GM18519 (cell line): ENCODE results near the gene PER3.
"Not testable (repeated sequence)": the region's sequence is repeated elsewhere in the genome, so short reads cannot be mapped to it uniquely, and the experiment has no call there.

ENCODE experiments used
- ATAC-seq: cut with Tn5 transposase; IDR thresholded peaks from one replicate; pipeline ENCODE4 v1.9.1; 2021; ENCODE audit warnings: mild to moderate bottlenecking, moderate library complexity; ENCODE audit not compliant: unreplicated experiment, low FRiP score

Gene PER3

DNA sequence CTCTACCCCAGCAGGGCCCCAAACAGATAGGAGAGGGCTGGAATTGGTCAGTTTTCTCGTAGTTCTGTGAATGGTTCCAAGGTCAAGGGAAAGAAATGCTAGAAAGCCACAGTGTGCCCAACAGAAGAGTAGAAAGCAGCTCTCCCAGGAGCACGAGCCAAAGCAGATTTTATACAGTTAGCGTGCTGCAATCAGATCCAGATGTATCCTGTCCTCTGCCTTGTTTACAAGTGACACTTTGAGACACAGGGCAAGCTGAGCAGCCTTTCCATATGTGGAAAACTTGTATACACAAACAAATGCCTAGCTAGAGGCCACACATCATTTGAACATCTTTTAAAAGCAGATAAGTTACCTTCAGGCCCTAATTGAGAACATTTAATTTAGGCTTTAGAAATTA lies 6.5 kb upstream of the PER3 start:
- no peak for ATAC-seq

DNA sequence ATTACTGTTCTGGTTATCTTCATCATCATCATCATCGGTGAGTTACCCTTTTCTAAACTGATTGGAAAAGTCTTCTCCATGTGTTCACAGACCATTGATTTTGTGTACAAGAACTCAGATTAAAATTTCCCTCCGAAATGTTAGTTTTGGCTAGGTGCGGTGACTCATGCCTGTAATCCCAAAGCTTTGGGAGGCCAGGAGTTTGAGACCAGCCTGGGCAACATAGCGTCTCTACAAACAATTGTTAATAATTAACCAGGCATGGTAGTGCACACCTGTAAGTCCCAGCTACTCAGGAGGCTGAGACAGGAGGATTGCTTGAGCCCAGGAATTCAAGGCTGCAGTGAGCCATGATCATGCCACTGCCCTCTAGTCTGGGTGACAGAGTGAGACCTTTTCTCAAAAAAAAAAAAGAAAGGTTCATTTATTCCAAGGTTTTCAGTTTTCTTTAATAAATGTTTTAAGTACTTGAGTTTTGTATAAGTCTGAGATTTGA lies 5.9 kb upstream of the PER3 start:
- no peak for ATAC-seq

DNA sequence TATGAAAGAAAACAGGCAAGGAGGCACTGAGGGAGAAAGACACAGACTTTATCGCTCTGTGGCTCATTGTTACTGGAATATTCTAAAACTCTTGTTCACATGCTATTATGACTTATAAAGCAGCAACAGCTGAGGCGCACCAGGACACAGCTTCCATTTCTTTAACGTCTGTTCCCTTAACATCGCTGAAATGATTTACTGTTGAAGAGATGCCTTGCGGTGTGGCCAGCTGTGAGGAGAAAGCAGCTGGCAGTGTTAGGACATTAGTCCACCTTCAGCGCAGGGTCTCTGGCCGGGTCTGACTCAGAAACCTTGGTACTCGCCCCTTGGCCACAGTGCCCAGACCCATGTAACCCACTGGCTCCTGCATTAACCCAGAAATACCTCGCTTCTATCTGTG lies 3.1 kb upstream of the PER3 start:
- no peak for ATAC-seq

DNA sequence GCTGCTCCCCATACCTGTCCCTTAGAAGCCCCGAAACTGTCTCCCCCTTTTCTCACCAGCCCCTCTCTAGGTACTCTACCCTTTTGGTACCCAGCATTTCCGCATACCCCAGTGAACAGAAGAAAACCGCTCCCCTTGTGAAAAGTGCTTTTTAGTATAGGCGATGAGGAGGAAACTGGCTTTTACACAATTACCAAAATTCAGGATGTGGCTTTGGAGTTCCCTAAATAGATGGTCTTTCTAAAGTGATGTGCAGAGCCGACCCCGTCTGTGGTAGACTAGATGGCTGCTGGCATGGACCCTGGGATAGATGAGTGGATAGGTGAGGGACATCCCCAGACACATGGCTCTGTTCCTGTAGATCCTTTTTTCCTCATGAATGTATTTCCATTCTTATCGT lies 2.6 kb upstream of the PER3 start:
- no peak for ATAC-seq

DNA sequence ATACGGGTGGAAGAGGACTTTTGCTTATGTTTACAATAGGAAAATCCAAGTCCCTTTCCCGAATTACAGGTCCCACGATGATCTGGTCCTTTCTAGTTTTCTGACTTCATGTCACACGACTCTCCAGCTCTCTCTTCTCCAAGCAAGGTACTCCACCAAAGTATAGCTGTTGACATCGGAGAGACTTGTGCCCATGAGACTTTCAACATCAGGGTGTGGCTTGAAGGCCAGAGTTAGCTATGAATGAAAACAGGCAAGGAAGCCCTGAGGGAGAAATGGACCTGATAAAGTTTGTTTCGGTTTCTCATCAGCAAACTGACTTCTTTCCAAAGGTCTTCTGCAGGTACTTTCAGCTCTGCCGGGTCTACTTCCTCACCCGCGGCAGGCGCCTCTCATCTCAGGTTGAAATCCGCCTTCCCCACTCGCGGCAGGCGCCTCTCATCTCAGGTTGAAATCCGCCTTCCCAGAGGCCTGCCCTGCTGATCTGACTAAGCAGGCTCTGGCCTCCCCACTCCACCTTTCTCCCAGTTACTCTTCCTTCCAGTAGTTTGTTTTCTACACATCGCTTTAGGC lies 2.1 kb upstream of the PER3 start:
- ATAC-seq = no peak

DNA sequence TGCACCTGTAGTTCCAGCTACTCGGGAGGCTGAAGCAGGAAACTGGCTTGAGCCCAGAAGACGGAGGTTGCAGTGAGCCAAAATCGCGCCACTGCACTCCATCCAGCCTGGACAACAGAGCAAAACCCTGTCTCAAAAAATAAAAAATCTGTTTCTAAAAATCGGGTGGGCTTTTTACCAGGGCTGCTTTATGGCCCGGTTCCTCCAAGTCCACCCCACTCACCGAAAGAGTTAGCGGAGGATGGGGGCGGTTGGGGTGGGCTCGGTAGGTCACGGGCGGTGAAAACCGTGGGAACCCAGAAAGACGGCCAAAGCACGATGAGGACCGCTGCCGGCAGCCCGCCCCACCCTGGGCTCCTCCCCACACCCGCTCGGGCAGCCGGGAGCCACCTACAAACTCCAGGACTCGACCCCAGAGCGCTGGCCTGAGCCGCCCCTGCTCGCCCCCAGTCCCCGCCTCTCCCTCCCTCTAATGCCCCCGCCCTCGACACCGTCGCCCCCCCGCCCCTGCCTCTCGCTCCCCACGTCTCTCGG lies 846 bp upstream of the PER3 start:
- no peak for ATAC-seq

DNA sequence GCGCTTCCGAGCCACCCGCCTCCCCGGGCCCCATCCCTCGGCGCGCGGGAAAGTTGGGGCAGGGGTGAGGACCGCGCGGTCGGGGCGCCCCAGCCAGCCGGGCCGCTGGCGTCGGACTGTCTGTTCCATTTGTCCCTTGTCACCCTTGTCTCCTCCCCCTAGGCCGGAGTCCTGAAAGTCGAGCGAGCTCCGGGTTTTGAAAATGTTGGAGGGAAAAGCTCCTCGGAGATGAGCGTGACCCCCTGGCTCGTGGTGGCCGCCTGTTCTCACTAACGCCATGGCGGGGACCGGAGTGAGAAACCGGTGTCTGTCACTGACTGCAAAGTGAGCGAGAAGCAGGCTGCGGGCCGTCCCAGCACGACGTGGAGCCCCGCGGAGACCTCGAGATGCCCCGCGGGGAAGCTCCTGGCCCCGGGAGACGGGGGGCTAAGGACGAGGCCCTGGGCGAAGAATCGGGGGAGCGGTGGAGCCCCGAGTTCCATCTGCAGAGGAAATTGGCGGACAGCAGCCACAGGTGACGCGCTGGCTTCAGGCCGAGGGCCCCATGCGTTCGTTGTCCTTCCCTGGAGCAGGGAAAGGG lies 491 bp downstream of the PER3 start:
- no peak for ATAC-seq

DNA sequence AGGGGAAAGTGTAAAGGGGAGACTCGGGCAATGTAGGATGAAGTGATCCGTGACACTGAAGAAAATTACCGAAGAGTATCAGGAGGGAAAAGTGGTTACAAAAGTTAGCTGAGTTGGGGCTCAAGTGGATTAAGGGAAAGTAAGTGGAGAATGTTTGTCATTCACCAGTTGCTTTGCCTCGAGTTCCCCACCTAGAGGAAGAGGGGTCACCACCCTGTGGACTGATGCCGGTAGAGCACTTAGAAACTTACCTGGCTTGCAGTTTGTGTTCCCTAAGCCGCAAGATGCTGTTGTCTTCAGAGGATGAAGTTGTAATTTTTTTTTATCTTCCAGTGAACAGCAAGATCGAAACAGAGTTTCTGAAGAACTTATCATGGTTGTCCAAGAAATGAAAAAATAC lies 1.0 kb downstream of the PER3 start:
- no peak for ATAC-seq

DNA sequence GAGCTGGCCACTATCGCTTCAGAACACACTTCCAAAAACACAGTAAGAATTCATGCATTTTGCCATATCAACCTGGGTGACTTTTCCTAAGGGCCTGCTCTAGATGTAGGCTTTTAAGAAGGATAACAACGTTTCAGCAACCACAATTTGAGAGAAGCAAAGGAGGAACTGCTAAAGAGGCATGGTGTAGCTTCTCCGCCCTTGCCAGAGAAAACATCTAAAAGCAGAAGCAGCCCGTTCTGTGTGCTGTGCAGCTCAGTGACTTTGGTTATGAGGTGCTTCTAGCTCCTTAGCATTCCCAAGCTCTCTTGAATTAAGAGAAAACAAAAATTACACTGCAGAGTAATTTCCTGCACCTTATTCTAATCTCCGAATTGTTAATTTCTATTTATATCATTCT lies 2.7 kb downstream of the PER3 start:
- no peak for ATAC-seq

DNA sequence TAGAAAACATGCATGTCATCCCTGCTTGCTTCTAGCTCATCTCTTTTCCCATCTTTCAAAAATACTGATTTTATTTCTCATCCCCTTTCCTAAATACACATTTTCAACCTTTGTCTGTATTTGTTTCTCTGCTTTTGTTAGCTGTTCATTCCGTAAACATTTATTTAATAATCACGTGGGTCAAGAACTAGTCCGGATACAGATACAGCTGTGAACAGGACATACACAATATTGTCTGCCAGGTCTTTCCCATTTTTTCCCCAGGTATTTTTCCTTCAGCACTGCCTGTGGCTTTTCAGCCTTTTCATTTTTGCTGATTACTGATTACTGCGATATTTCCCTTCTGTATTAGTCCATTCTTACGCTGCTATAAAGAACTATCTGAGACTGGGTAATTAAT lies 5.7 kb downstream of the PER3 start:
- no peak for ATAC-seq

DNA sequence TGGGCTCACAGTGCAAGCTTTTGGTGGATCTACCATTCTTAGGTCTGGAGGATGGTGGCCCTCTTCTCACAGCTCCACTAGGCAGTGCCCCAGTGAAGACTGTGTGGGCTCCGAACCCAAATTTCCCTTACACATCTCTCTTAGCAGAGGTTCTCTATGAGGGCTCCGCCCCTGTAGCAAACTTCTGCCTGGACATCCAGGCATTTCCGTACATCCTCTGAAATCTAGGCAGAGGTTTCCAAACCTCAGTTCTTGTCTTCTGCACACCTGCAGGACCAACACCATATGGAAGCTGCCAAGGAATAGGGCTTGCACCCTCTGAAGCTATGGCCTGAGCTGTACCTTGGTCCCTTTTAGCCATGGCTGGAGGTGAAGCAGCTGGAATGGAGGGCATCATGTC lies 6.9 kb downstream of the PER3 start:
- ATAC-seq = not testable (repeated sequence)

DNA sequence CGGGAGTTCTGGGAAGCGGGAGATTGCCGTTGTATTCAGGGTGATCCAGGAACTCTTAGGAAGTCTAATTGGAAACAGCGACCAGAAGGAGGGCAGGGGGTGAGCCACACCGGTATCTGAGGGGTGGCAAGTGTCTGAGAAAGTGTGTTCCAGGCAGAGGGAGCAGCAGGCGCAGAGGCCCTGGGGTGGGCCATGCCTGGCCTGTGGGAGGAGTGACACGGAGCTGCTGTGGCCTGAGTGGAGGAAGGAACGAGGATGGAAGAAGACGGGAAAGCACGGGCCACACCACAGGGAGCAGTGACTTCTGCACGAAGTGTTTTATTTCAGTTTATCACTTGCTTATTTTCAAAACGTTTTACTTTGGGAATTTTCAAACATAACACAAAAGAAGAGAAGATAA lies 11.3 kb downstream of the PER3 start:
- no peak for ATAC-seq

DNA sequence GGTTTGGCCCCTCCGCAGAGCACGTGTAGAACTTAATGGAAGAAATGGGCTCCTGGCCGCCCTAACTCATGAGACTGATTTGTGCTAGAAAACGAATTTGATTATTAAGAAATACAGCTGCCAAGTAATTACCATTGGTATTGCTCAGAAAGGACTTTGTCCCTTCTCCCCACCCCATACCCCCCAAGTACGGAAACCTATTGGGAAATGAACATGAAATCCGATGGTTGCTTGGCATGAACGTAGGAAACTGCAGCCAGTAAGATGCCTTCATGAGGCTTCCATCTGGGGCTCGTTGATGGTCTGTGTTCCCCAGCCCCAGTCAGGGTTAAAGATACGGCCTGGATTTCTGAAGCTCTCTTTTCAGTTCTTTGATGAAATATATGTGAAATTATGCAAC lies 21.4 kb downstream of the PER3 start:
- ATAC-seq = no peak

DNA sequence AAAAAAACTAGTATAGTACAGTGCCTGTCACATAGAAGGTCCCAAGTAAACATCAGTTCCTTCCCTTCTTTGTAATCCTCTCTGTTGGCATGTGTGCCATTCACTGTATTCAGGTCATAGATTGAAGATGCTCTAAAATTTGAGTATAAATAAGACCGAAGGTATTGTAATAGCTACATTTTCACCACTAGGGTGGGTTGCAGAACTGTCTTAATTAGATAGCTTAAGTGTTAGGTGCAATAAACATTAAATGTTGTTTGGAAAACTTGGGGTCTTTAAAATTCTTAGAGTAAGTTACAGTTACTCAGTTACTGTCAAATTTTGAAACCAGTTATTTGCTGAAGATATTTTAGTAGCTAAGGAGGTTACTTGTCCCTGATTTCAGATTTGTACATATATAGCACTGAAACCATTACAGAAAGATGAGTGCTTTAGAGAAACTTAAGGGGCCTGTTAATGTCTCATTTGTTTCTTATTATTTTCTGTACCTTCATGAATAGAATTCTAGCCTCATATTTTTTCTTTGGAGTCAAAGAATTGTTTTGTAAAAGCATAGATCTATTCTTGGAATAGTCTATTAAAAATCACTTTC lies 24.3 kb downstream of the PER3 start:
- ATAC-seq = no peak

DNA sequence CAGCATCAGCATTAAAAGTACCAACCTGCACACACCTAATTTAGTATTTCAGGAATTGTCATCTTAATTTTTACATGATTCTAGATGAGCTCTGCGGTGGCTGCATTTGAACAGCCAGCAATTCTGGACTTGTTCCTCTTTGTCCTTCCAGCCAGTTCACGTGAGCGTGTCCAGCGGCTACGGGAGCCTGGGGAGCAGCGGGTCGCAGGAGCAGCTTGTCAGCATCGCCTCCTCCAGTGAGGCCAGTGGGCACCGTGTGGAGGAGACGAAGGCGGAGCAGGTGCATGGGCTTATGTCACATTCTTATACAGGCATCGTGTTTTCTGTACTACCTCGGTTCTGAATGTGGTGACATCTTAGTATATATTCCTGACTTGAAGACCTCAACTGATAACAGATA lies 25.7 kb downstream of the PER3 start:
- no peak for ATAC-seq

DNA sequence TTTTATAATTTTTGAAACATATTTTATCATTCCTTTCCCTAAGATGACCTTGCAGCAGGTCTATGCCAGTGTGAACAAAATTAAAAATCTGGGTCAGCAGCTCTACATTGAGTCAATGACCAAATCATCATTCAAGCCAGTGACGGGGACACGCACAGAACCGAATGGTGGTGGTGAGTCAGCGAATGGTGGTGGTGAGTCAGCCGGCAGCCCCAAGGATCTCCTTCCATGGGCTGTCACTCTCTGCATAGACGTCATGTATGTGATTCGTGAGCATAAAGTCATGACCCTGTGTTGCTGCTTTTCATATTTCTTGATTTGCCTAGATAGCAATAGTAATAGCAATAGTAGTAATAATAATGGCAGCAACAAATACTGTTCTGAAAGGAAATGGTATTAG lies 26.3 kb downstream of the PER3 start:
- ATAC-seq = no peak

DNA sequence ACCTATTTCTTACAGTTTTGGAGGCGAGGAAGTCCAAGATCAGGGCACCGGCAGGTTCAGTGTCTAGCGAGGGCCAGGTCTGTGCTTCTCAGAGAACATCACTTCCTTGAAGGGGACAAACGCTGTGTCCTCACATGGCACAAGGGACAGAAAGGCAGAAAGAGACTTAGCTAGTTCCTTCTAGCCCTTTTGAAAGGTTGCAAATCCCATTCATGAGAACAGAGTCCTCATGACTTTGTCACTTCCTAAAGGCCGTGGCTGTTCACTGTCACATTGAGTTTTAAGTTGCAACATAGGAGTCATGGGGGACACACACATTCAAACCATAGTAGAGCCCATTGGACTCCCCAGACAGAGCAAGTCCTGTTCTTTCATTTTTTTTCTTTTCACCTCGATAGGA lies 27.4 kb downstream of the PER3 start:
- ATAC-seq = no peak

DNA sequence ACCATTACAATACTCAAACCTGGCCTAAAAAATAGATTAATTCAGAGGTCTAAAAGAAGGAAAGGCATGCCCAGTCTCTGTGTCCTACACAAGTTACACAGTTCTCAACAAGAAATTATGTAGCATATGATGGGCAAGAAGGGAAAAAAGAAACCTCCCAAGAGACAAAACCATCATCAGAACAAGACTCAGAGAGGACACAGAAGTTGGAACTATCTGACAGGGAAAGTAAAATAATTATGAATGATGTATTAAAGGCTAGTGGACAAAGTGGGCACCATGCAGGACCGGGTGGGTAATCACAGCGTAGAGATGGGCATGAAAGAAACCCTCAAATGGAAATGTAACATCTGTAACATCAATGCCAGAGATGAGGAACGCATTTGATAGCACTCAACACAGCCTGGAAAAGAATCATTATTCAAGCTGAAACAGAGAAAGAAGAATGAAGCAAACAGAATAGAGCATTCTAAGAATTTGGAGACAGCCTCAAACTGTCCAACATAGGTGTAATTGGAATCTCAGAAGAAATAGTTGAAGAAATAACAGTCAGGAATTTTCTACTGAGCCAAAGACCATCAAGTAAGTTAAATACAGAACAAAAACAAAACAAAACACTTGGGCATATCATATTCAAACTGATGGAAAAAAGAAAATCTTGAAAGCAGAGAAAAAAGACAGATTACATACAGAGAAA lies 29.7 kb downstream of the PER3 start:
- ATAC-seq = no peak

DNA sequence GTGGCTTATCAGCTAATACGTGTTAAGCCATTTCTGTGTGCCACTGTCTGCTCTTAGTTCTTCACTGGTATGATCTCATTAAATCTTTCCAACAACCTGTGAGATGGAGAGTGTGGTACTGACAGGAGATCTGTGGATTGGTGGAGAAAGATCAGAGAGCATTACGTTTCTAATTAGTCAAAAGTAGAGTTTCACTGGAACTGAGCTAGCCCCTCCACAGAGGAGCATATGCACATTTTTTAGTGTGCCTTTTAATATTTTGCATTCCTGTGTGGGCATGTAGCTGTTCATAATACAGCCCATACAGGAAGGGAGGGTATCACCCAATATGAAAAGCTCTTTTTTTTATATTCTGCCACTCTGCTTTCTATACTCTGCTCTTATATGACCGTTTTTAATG lies 37.2 kb downstream of the PER3 start:
- no peak for ATAC-seq

DNA sequence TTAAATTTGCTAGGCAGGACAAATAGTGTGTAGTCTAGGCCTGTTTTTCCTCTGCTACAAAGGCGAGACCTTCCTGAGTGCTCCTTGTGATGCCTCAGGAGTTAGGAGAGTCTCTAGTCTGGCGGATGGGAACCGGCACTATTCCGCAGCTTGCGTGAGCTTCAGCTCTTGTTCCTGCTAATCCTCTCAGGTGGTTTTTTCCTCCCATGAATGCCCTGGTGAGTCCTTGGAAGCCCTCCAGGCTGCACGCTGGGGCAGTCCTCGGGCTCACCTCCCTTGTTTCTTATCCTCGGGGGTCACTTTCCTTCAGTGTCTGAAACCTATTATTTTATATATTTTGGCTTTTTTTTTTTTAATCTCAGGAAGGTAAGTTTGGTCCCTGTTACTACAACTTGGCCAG lies 40.6 kb downstream of the PER3 start:
- ATAC-seq = no peak

DNA sequence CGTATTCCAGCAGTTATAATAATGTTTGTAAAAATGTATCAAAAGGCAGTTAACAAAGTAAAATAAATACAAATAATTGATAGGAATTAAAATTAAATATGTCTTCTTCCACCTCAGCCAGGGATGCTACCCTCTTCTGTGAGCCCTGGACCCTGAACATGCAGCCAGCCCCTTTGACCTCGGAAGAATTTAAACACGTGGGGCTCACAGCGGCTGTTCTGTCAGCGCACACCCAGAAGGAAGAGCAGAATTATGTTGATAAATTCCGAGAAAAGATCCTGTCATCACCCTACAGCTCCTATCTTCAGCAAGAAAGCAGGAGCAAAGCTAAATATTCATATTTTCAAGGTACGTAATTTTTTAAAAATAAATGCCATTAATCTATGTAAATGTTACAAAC lies 42.3 kb downstream of the PER3 start:
- no peak for ATAC-seq
